MM.1S (cell line): ENCODE data around the gene DTNB.

ENCODE experiments used
- EZH2 ChIP-seq: fragments of 300-600 bp; sonication (generic); optimal IDR thresholded peaks from 2 replicates; pipeline ENCODE3; 2017; ENCODE audit warnings: low read depth, mild to moderate bottlenecking, antibody characterized with exemption, low read length, mixed read lengths
- TF ChIP-seq, protein P1 (sequence below): fragments of 300-600 bp; sonication (generic); IDR thresholded peaks from 2 replicates; pipeline ENCODE4 v1.5.1; 2016; ENCODE audit warnings: antibody characterized with exemption, low read length, mixed read lengths

DNA sequence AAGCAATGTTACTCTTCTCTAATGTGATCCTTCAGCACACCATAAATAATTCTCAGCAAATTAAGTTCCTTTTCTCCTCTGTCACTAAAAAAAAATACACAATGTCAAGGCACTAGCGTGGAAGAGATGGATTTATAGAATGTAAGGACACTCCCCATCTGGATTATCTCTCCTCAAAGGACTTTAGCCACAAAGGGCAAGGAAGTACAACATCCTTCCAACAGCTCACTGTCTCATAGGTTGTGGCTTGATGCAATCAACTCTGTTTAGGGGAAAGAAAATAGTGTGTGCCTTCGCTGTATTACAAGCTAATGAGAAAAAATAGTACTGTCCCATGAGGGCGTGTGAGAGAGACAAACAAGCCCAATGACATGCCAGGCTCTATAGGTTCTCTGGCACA, 202.6 kb downstream of the DTNB start:
- TF ChIP-seq, protein P1, sequence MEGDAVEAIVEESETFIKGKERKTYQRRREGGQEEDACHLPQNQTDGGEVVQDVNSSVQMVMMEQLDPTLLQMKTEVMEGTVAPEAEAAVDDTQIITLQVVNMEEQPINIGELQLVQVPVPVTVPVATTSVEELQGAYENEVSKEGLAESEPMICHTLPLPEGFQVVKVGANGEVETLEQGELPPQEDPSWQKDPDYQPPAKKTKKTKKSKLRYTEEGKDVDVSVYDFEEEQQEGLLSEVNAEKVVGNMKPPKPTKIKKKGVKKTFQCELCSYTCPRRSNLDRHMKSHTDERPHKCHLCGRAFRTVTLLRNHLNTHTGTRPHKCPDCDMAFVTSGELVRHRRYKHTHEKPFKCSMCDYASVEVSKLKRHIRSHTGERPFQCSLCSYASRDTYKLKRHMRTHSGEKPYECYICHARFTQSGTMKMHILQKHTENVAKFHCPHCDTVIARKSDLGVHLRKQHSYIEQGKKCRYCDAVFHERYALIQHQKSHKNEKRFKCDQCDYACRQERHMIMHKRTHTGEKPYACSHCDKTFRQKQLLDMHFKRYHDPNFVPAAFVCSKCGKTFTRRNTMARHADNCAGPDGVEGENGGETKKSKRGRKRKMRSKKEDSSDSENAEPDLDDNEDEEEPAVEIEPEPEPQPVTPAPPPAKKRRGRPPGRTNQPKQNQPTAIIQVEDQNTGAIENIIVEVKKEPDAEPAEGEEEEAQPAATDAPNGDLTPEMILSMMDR = no peak
- TF ChIP-seq EZH2 = no peak
